ENCODE measurements around the gene SLC17A8.

Gene SLC17A8

DNA sequence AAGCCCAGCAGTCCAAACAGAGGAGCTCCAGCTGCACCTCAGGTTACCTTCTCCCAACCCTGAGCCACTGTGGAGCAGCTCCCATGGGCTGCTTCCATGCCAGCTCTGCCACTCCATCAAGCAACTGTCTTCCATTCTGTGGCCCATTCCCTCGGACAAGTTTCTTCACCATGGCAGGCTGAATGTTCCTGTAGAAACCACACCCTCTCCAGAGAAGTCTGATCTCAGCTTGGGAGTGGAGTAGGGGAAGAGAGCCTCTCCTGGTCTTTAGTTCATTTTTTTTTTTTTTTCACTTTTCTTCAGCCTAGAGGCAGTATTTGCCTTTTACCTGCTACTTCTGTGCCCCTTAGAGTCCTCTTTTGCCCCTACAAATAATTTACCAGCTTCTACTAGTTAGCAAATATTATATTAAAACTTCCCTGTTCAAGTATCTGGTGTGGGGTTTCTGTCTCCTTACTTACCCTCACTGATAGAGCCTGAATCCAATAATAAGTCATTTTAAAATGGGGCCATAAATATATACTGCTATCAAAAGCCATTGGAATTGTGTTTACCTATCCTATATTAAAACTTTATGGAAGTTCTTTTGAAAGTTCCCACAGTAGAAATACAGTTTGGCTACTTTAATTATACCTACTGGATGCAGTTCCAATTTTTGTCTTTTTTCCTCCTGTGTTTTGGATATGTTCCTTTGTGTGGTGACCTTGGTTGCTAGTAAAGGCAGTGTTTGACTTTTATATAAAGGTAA, 11.7 kb upstream of the SLC17A8 start:
- Histone ChIP-seq H3K36me3 (replicated peaks) (no peaks in the 10 kb centered on the region), H3K9me3 (no peaks in the 10 kb centered on the region), H3K4me3 (no peak overlapping the region), H3K27me3 (ENCODE audit: low read depth) (no peaks in the 10 kb centered on the region), H3K4me1 (no peaks in the 10 kb centered on the region)
- in situ Hi-C loops (cut with MboI; ENCODE audit: low sequenced_read_pairs) = no loop called here
- no peak for DNase-seq (ENCODE audit: low spot score in 2 of 2)

DNA sequence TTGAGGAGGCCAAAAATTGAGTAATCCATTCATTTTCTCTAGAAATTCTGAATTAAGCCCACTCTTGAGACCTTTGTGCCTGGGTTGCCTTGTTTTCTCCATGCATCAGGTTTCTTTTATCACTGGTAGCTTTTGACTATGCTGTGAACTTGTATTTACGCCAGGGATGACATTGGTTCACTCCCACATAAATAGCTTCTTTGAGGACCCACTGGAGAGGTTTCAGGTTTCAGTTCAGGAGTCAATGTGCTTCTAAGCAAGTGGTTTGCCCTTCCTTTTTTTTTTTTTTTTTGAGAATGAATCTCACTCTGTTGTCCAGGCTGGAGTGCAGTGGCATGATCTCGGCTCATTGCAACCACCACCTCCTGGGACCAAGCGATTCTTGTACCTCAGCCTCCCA, 10.2 kb upstream of the SLC17A8 start:
- no peak for DNase-seq (ENCODE audit: low spot score in 2 of 2)
- in situ Hi-C loops (cut with MboI; ENCODE audit: low sequenced_read_pairs) = no loop called here

DNA sequence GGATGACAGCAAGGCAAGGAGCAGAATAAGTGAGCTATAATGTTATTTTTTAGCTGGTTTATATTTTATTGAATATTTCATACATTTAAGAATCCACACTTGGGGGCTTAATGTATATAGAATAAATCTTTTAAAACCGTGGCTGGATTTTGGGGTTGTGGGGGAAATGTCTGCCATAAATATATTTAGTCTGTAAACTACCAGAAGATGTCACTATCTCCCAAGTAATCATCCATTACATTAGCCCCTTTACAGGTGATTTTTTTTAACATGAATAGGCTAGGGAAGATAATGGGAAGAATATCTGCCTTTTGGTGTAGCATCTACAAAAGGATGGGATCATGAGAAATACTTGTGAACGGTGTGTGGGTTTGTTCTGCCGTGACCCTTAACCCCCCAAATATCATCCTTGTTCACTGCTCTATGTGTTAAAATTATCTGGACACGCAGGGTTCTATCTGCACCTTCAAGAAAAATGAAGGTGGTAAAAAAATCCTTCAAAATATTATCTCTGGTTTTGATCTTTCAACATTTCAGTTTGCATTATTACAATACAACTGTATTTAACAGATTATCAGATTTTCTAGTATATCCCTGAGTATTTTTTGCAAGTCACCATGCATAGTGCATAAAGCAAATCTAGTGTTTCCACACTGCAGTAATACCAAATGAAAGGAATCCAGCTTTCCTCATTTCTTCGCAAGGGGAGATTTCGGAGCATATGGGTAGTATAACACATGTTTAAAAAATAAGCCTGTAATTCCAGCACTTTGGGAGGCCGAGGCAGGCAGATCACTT, 8.0 kb upstream of the SLC17A8 start:
- Histone ChIP-seq H3K4me3 (no peak overlapping the region), H3K4me1 (no peaks in the 10 kb centered on the region), H3K36me3 (replicated peaks) (no peaks in the 10 kb centered on the region), H3K9me3 (no peaks in the 10 kb centered on the region), H3K27me3 (ENCODE audit: low read depth) (no peaks in the 10 kb centered on the region)
- in situ Hi-C loops (cut with MboI; ENCODE audit: low sequenced_read_pairs) = no loop called here
- peak in 1 of 2 experiments; percentile 66 for DNase-seq (ENCODE audit: low spot score in 2 of 2)

More for the DNA sequence above, 10.2 kb upstream of the SLC17A8 start:
- Histone ChIP-seq H3K36me3 (replicated peaks) (no peaks in the 10 kb centered on the region), H3K4me1 (no peaks in the 10 kb centered on the region), H3K27me3 (ENCODE audit: low read depth) (no peaks in the 10 kb centered on the region), H3K9me3 (no peaks in the 10 kb centered on the region), H3K4me3 (no peak overlapping the region)

DNA sequence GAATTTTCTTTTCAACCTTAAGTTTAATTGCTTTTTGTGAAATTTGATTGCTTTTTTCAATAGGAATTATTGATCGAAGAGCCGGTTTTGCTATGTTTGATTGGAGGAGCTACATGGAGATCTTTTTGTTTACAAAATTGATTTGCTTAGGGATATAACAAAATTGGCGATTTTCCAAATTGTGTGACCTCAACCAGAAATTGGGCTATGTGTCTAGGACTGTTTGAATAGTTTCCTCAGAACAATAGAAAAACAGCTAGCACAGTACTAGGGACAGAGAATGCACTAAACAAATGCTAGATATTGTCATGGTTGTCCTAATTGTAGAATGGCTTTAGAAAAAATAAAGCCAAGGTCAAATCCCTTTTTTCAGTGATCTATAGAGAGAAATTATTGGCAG, 2.4 kb downstream of the SLC17A8 start:
- Histone ChIP-seq H3K4me1 (peaks cover 14% of the 10 kb centered on the region), H3K27me3 (ENCODE audit: low read depth) (no peaks in the 10 kb centered on the region), H3K9me3 (no peaks in the 10 kb centered on the region), H3K4me3 (no peak overlapping the region), H3K36me3 (replicated peaks) (no peaks in the 10 kb centered on the region)
- in situ Hi-C loops (cut with MboI; ENCODE audit: low sequenced_read_pairs) = loop anchor here (10.0 kb wide), 1 partner anchor 186 kb away; no protein-coding TSS in a partner anchor
- DNase-seq (ENCODE audit: low spot score in 2 of 2) = no peak

DNA sequence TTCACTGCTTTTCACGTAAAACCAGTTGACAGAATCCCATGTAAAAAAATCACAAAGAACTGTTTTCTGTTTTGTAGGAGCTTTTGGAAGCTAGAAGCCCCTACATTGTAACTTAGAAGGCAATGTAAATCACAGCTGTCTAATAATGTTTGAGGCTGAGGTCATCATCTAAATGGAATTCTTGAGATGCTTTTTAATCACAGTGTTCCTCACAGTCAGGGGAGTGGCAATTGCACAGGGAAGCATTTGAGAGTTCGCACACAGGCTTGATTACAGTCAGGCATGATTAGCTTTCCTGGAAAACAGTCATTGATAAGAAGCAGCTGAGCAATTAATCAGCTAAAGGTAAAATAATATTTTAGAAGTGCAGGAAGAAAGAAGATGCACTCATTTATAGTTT, 2.9 kb downstream of the SLC17A8 start:
- DNase-seq (ENCODE audit: low spot score in 2 of 2) = no peak
- H3K4me3 ChIP-seq = no peak overlapping the region
- in situ Hi-C loops (cut with MboI; ENCODE audit: low sequenced_read_pairs) = loop anchor here (10.0 kb wide), 1 partner anchor 185 kb away; no protein-coding TSS in a partner anchor
- no peaks in the 10 kb centered on the region for H3K9me3 ChIP-seq
- H3K27me3 ChIP-seq (ENCODE audit: low read depth) = no peaks in the 10 kb centered on the region
- H3K36me3 ChIP-seq (replicated peaks) = no peaks in the 10 kb centered on the region
- peaks cover 14% of the 10 kb centered on the region for H3K4me1 ChIP-seq

DNA sequence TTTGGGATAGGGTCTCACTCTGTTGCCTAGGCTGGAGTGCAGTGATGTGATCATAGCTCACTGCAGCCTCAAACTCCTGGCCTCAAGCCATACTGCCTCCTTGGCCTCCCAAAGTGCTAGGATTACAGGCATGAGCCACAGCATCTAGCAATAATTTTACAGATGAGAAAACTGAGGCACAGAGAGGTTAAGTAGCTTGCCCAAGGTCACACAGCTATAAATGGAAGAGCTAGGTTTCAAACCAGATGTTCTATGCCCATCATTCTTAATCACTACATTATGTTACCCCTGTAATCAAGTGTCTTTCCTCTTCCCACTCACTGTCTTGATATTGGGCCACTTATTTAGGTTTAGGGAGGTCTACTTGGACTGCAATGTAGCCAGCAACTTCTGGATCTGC, 3.6 kb downstream of the SLC17A8 start:
- no peak overlapping the region for H3K4me3 ChIP-seq
- DNase-seq (ENCODE audit: low spot score in 2 of 2) = no peak
- in situ Hi-C loops (cut with MboI; ENCODE audit: low sequenced_read_pairs) = no loop called here
- H3K9me3 ChIP-seq = no peaks in the 10 kb centered on the region
- H3K36me3 ChIP-seq (replicated peaks) = no peaks in the 10 kb centered on the region
- H3K4me1 ChIP-seq = peaks cover 14% of the 10 kb centered on the region
- no peaks in the 10 kb centered on the region for H3K27me3 ChIP-seq (ENCODE audit: low read depth)

DNA sequence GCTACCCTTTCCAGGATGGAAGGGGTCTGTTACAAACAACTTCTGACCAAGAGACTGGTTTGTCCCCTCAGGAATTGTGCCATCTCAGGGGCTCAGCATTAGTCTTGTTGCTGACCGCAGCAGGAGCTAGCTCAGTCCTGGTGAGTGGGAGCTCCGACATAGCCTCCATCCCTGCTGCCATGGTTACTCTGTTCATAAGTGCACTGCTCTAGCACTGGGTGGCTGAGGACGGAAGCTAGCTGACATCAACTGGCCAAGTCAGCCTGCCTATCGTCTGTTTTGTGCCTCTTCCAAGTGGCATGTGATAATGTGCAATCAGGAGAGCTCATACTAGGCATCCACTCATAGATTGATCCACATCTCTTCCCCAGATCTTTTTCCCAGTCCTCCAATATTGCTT, 7.5 kb downstream of the SLC17A8 start:
- H3K27me3 ChIP-seq (ENCODE audit: low read depth) = no peaks in the 10 kb centered on the region
- H3K36me3 ChIP-seq (replicated peaks) = no peaks in the 10 kb centered on the region
- in situ Hi-C loops (cut with MboI; ENCODE audit: low sequenced_read_pairs) = no loop called here

DNA sequence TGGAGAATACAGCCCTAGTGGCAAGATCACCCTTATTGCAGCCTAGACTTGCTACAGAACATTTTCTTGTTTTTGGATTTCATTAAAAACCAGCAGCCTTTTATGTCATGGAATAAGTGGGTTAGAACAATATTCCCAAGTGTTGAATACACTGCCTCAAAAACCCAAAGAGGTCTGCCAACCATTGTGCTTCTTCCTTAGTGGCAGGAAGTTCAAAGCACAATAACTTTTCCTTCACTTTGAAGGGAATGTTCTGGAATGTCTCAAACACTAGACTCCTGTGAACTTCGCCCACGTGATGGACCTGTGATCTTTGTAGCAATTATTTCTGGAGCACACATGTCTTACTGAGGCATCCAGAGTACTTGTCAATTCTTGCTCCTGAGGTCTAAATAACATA, 8.5 kb downstream of the SLC17A8 start:
- DNase-seq (ENCODE audit: low spot score in 2 of 2) = no peak
- in situ Hi-C loops (cut with MboI; ENCODE audit: low sequenced_read_pairs) = no loop called here
- H3K9me3 ChIP-seq = no peaks in the 10 kb centered on the region
- no peaks in the 10 kb centered on the region for H3K36me3 ChIP-seq (replicated peaks)
- no peak overlapping the region for H3K4me3 ChIP-seq
- H3K4me1 ChIP-seq = no peaks in the 10 kb centered on the region
- no peaks in the 10 kb centered on the region for H3K27me3 ChIP-seq (ENCODE audit: low read depth)

More for the DNA sequence above, 7.5 kb downstream of the SLC17A8 start:
- DNase-seq (ENCODE audit: low spot score in 2 of 2) = no peak
- H3K4me3 ChIP-seq = no peak overlapping the region
- peaks cover 9% of the 10 kb centered on the region for H3K4me1 ChIP-seq
- no peaks in the 10 kb centered on the region for H3K9me3 ChIP-seq

DNA sequence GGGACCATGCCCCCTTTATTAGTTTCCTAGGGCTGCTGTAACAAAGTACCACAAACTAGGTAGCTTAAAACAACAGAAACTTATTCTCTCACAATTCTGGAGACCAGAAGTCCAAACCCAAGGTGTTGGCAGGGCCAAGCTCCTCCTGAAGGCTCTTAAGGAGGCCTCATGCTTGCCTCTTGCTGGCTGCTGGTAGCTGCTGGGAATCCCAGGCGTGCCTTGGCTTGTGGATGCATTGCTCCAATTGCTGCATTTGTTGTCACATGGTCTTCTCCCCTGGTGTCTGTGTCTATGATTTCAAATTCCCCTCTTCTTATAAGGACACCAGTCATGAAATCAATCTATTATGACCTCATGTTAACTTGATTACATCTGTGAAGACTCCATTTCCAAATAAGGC, 11.2 kb downstream of the SLC17A8 start:
- DNase-seq (ENCODE audit: low spot score in 2 of 2) = no peak
- Histone ChIP-seq H3K4me1 (peaks cover 13% of the 10 kb centered on the region), H3K27me3 (ENCODE audit: low read depth) (no peaks in the 10 kb centered on the region), H3K9me3 (no peaks in the 10 kb centered on the region), H3K4me3 (no peak overlapping the region), H3K36me3 (replicated peaks) (no peaks in the 10 kb centered on the region)
- in situ Hi-C loops (cut with MboI; ENCODE audit: low sequenced_read_pairs) = no loop called here

DNA sequence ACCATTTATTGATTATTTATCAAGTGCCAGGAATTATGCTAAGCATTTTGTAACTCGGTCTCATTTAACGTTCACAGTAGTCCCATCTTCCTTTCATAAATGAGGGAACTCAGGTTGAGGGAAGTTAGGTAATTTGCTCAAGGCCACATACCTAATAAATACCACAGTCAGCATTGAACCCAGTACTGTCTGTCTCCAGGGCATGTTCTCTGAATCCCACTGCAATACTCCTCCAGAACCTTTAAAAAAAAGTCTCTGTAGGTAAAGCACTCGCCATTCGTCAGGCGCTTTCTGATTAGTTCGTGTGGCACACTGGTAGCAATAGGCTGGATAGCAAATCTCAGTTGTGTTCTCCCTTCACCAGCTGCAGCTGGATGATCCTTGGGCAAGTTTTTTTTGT, 14.3 kb downstream of the SLC17A8 start:
- in situ Hi-C loops (cut with MboI; ENCODE audit: low sequenced_read_pairs) = no loop called here
- H3K4me1 ChIP-seq = peaks cover 15% of the 10 kb centered on the region
- no peaks in the 10 kb centered on the region for H3K27me3 ChIP-seq (ENCODE audit: low read depth)
- no peak overlapping the region for H3K4me3 ChIP-seq
- no peaks in the 10 kb centered on the region for H3K36me3 ChIP-seq (replicated peaks)
- no peaks in the 10 kb centered on the region for H3K9me3 ChIP-seq
- no peak for DNase-seq (ENCODE audit: low spot score in 2 of 2)

DNA sequence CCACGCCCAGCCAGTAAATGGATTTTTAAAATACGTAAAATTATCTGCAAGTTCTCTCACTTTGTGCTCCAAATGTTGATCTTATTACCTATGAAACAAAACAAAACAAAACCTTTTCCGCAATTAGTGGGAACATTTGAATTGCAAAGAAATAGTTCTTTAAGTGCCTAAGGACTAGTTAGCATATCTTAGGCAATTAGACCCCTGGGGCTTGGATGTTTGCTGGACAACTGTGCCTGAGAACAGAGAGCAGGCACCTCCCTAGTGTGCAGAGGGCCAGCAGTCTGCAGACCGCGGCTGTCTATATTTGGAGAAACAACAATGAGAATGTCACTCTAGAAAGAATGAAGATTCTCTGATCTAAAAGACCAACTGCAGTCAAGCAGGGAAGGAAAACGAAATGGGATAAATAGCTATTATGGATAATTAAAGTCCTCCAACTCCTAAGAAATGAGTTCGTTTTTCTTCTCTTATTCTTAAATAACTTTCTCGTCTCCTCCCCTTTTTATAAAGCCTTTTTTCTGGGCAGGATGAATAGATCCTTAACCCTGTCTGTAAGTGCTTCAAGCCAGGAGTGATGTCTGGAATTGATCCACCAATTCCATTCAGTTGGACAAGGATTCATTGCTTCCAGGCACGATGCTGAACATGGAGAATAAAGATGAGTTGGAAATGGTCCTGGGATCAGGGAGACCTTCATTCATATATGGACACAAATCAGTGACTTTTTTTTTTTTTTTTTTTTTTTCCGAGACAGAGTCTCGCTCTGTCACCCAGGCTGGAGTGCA, 16.2 kb downstream of the SLC17A8 start:
- H3K27me3 ChIP-seq (ENCODE audit: low read depth) = no peaks in the 10 kb centered on the region
- H3K4me1 ChIP-seq = peaks cover 15% of the 10 kb centered on the region
- H3K36me3 ChIP-seq (replicated peaks) = no peaks in the 10 kb centered on the region
- no peak overlapping the region for H3K4me3 ChIP-seq
- peak; percentile 89 to 96 for DNase-seq (ENCODE audit: low spot score in 2 of 2)
- in situ Hi-C loops (cut with MboI; ENCODE audit: low sequenced_read_pairs) = no loop called here
- no peaks in the 10 kb centered on the region for H3K9me3 ChIP-seq

DNA sequence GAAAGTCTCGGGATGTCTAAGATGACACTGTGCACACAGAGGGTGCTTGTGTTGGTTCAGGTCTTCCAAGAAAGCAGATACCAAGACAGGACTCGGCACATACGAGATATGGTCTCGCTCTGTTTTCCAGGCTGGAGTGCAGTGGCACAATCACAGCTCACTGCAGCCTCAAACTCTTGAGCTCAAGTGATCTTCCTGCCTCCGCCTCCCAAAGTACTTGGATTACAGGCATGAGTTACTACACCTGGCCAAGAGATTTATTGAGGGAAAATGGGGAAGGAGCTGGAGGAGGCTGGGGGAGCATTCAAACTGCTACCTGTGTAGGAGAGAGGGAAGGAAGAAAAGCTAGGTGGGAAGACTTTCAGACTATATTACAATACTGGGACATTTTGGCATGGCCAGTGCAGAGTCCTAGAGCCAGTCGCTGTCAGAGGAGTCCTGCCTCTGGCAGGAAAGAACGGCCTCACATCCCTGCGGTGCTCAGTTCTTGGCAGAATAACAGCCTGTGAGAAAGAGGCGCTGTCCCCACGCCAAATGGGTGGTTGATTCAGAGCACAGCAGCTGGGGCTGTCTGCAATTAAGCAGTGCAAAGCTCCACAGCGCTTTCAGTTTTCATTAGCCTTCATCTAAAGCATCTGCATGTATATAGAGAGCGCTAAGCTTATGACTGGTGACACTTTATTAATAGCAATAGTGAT, 18.3 kb downstream of the SLC17A8 start:
- no peak overlapping the region for H3K4me3 ChIP-seq

DNA sequence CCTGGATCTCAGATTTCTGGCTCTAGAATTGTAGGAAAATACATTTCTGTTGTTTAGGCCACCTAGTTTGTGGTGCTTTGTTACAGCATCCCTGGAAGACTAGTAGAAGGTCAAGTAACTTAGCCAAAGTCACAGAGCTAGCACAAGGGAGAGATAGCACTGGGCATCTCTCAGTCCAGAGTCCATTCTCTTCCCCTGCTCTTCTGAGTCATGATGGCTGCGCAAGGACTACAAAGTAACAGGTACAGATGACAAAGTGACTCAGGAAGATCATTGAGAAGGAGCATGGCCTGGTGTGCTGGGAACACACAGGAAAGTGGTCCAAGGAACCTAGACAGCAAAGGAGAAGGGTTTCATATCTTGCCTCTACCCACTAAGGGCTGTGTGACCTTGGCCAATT, 19.3 kb downstream of the SLC17A8 start:
- in situ Hi-C loops (cut with MboI; ENCODE audit: low sequenced_read_pairs) = no loop called here

More for the DNA sequence above, 18.3 kb downstream of the SLC17A8 start:
- H3K9me3 ChIP-seq = no peaks in the 10 kb centered on the region
- peaks cover 15% of the 10 kb centered on the region for H3K4me1 ChIP-seq
- in situ Hi-C loops (cut with MboI; ENCODE audit: low sequenced_read_pairs) = no loop called here
- H3K27me3 ChIP-seq (ENCODE audit: low read depth) = no peaks in the 10 kb centered on the region
- H3K36me3 ChIP-seq (replicated peaks) = no peaks in the 10 kb centered on the region
- DNase-seq (ENCODE audit: low spot score in 2 of 2) = no peak

More for the DNA sequence above, 19.3 kb downstream of the SLC17A8 start:
- Histone ChIP-seq H3K4me1 (peaks cover 10% of the 10 kb centered on the region), H3K4me3 (no peak overlapping the region), H3K36me3 (replicated peaks) (no peaks in the 10 kb centered on the region), H3K9me3 (no peaks in the 10 kb centered on the region), H3K27me3 (ENCODE audit: low read depth) (no peaks in the 10 kb centered on the region)
- no peak for DNase-seq (ENCODE audit: low spot score in 2 of 2)

Measured in HAP-1 (cell line).